ENCODE results near the gene ESRRA. TPM values are rescaled to one million over a fixed set of nuclear protein-coding genes. Genes with fewer than 3 reads are reported as not detected.
"Not testable (repeated sequence)": the region's sequence is repeated elsewhere in the genome, so short reads cannot be mapped to it uniquely, and the experiment has no call there.

The ESRRA gene
- total RNA-seq, 2 donors from 2014 or later: 40.5 to 42.4 TPM

DNA sequence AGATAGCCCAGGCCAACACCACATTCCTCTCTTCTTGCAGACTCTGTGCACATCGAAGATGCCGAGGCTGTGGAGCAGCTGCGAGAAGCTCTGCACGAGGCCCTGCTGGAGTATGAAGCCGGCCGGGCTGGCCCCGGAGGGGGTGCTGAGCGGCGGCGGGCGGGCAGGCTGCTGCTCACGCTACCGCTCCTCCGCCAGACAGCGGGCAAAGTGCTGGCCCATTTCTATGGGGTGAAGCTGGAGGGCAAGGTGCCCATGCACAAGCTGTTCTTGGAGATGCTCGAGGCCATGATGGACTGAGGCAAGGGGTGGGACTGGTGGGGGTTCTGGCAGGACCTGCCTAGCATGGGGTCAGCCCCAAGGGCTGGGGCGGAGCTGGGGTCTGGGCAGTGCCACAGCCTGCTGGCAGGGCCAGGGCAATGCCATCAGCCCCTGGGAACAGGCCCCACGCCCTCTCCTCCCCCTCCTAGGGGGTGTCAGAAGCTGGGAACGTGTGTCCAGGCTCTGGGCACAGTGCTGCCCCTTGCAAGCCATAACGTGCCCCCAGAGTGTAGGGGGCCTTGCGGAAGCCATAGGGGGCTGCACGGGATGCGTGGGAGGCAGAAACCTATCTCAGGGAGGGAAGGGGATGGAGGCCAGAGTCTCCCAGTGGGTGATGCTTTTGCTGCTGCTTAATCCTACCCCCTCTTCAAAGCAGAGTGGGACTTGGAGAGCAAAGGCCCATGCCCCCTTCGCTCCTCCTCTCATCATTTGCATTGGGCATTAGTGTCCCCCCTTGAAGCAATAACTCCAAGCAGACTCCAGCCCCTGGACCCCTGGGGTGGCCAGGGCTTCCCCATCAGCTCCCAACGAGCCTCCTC lies 10.6 kb downstream of the ESRRA start:
- Mint-ChIP-seq H3K4me1 (ENCODE audit: low read depth) (peaks cover 60% of the 10 kb centered on the region), H3K27ac (peak overlapping the region; percentile 98), H3K4me3 (peak overlapping the region; percentile 88 to 92)
- DNase-seq; H3K27me3 Mint-ChIP-seq (ENCODE audit: low read depth); H3K9me3 Mint-ChIP-seq; ATAC-seq (replicated peaks in 1 of 2); H3K36me3 Mint-ChIP-seq (ENCODE audit: insufficient read depth in 2 of 2): not testable (repeated sequence)

DNA sequence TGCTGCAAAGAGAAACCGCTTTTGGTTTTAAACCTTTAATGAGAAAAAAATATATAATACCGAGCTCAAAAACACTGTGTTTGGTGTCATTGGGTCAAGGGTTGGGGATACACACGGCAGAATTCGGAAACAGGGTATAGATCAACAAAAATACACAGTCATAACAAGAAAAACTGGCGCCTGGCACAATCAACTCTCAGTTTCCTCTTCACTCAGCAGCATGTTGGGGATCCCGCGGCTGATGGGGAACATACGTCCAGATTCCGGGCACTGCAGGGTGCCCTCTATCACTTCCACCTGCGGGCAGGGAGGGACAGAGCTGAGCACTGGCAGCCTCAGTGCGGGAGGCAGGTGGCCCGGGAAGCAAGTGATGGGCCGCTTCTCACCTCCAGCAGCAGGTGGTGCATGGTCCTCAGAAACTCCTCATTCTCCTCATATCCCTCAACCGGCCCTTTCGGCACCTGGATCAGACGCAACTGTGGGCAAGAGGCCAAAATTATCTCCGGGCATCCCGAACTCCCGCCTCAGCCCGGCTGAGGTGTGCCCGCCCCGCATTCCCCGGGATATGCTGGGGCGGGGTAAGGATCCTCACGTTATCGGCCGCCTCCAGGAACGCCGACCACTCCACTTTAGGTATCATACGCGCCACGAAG lies 11.5 kb downstream of the ESRRA start:
- peak overlapping the region; percentile 98 for H3K27ac Mint-ChIP-seq

DNA sequence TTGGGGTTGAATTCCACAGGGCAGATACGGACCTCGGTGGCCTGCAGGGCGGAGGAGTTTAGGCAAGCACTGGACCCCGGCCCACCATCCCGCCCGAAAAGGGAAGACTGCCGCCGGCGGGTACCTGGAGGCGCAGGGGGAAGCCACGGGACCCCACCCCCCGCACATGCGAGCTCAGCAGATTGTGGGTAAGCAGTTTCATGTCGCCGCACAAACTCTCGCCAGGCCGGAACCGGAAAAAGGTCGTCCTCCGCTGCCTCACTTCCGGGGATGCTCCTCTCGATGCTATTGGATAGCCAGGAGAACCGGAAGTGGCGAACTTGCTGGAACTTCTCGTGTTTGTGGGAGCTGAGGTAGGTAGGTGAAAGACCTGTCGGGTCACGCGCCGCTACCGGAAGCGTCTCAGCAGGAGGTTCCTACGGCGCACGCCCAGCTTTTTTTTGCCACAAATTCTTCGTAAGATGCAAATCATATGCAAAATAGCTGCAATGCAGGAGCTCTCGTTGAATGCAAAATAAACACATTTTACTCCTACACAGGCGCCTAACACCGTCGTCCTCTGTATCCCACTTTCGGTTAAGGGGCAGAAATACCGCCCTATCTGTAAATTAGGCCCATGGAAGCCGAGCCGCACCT lies 12.1 kb downstream of the ESRRA start, which contains the start of gene TRMT112:
TRMT112 (minus strand) TSS at position 235 of the 636 bp plus-strand sequence; CDS start at position 202, 33 bp downstream.
- H3K4me1 Mint-ChIP-seq (ENCODE audit: low read depth): peaks cover 68% of the 10 kb centered on the region
- H3K4me3 Mint-ChIP-seq: peak within 1 kb of the TSS; percentile 88 to 92
- DNase-seq: peak; percentile 94 to 98
- H3K9me3 Mint-ChIP-seq: no peaks in the 10 kb centered on the region
- peak within 1 kb of the TSS; percentile 98 for H3K27ac Mint-ChIP-seq
- peaks cover 9% of the 10 kb centered on the region in 2 donors for H3K36me3 Mint-ChIP-seq (ENCODE audit: insufficient read depth in 2 of 2)
- no peaks in the 10 kb centered on the region for H3K27me3 Mint-ChIP-seq (ENCODE audit: low read depth)
- ATAC-seq (replicated peaks in 1 of 2): peak; percentile 79 to 84

More for the DNA sequence above, 11.5 kb downstream of the ESRRA start:
- H3K36me3 Mint-ChIP-seq (ENCODE audit: insufficient read depth in 2 of 2): peaks cover 9% of the 10 kb centered on the region in 2 donors
- DNase-seq (peak; percentile 45 to 47), ATAC-seq (replicated peaks in 1 of 2) (peak; percentile 14 to 33)
- no peaks in the 10 kb centered on the region for H3K9me3 Mint-ChIP-seq
- no peaks in the 10 kb centered on the region for H3K27me3 Mint-ChIP-seq (ENCODE audit: low read depth)
- peaks cover 69% of the 10 kb centered on the region for H3K4me1 Mint-ChIP-seq (ENCODE audit: low read depth)
- H3K4me3 Mint-ChIP-seq: peak overlapping the region; percentile 88 to 92

DNA sequence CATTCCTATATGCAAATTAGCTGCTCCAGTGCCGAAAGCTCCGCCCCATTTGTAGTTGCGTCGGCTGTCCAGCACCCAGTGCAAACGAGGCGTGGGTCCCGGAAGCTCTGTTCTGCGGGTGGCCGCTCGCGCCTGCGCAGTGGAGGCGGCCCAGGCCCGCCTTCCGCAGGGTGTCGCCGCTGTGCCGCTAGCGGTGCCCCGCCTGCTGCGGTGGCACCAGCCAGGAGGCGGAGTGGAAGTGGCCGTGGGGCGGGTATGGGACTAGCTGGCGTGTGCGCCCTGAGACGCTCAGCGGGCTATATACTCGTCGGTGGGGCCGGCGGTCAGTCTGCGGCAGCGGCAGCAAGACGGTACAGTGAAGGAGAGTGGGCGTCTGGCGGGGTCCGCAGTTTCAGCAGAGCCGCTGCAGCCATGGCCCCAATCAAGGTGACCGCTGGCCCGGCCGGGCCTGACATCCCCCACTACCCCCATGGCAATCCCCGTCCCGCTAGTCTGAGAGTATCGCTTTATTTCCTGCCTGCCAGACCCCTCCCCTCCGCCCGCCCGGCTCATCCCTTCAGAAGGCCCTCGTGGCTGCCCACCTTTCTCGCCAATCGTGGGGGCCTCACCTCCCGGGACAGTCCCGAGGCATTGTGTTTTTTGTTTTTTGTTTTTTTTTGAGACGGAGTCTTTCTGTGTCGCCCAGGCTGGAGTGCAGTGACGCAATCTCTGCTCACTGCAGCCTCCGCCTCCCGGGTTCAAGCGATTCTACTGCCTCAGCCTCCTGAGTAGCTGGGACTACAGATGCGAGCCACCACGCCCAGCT lies 12.8 kb downstream of the ESRRA start, which contains the start of gene PRDX5:
PRDX5 (plus strand) TSS at position 161 of the 805 bp plus-strand sequence; CDS start at position 256, 95 bp downstream.
- peak within 1 kb of the TSS; percentile 98 for H3K27ac Mint-ChIP-seq
- peak; percentile 96 to 97 for DNase-seq
- peak within 1 kb of the TSS; percentile 88 to 92 for H3K4me3 Mint-ChIP-seq
- ATAC-seq (replicated peaks in 1 of 2): peak; percentile 80 to 81
- H3K4me1 Mint-ChIP-seq (ENCODE audit: low read depth): peaks cover 61% of the 10 kb centered on the region
- H3K27me3 Mint-ChIP-seq (ENCODE audit: low read depth): no peaks in the 10 kb centered on the region
- no peaks in the 10 kb centered on the region for H3K9me3 Mint-ChIP-seq
- H3K36me3 Mint-ChIP-seq (ENCODE audit: insufficient read depth in 2 of 2): peaks cover 9% of the 10 kb centered on the region in 2 donors

DNA sequence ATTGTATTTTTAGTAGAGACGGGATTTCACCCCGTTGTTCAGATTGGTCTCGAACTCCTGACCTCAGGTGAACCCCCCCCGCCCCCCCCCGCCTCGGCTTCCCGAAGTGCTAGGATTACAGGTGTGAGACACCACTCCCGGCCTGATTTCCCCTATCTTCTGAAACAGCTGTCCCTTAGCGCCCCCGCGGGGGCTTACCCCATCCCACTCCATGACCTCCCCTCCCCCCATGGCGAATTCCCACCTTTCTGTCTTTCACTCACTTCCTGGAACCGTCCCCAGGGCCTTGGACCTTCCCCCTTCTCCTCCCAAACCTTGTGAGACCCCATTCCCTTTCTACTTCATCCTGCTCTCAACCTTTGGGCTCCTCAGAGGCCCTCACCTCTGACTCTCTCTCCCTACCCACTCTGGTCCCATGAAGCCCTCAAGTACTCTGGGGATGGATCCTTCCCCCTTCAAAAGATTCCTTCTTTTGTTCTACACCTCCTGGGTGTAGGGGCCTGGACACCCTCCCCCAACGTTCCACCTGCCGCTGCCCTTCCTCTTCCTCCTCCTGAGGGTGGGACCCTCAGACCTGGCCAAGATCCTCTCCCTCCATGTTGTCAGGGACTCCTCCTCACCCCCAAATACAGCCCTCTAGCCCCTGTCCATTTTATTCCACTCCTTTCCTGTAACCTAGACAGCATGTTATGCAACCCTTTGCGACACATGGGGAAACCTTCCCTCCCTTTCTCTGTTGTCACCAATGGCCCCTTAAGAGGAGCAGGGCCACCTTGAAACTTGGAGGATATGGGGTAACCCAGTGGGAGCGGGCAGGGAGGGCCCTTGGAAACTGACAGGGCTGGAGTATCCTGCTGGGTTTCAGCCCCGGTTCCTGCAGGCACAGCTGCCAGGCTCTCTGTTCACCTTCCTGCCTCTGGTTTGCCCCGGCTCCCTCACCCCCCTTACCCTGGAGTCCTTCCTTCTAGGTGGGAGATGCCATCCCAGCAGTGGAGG lies 13.7 kb downstream of the ESRRA start:
- ATAC-seq (replicated peaks in 1 of 2) (no peak), DNase-seq (no peak)
- Mint-ChIP-seq H3K9me3 (no peaks in the 10 kb centered on the region), H3K36me3 (ENCODE audit: insufficient read depth in 2 of 2) (peaks cover 9% of the 10 kb centered on the region in 2 donors), H3K4me3 (peak overlapping the region; percentile 88 to 92), H3K27ac (peak overlapping the region; percentile 98), H3K27me3 (ENCODE audit: low read depth) (no peaks in the 10 kb centered on the region), H3K4me1 (ENCODE audit: low read depth) (peaks cover 59% of the 10 kb centered on the region)

DNA sequence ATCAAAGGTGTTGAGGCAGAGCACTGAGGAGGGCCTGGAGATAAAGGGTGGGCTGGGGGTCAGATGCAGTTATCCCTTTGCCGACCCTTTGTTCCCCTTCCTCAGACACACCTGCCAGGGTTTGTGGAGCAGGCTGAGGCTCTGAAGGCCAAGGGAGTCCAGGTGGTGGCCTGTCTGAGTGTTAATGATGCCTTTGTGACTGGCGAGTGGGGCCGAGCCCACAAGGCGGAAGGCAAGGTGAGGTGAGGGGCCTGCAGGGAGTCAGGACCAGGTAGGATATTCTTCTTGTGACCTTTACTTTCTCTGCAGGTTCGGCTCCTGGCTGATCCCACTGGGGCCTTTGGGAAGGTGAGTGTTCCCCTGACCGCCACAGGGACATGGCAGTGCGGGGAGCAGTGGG lies 15.2 kb downstream of the ESRRA start:
- Mint-ChIP-seq H3K9me3 (no peaks in the 10 kb centered on the region), H3K36me3 (ENCODE audit: insufficient read depth in 2 of 2) (peaks cover 9% of the 10 kb centered on the region in 2 donors), H3K27ac (peak overlapping the region; percentile 78), H3K4me3 (no peak overlapping the region), H3K4me1 (ENCODE audit: low read depth) (peaks cover 50% of the 10 kb centered on the region), H3K27me3 (ENCODE audit: low read depth) (no peaks in the 10 kb centered on the region)
- DNase-seq (no peak), ATAC-seq (replicated peaks in 1 of 2) (no peak)

DNA sequence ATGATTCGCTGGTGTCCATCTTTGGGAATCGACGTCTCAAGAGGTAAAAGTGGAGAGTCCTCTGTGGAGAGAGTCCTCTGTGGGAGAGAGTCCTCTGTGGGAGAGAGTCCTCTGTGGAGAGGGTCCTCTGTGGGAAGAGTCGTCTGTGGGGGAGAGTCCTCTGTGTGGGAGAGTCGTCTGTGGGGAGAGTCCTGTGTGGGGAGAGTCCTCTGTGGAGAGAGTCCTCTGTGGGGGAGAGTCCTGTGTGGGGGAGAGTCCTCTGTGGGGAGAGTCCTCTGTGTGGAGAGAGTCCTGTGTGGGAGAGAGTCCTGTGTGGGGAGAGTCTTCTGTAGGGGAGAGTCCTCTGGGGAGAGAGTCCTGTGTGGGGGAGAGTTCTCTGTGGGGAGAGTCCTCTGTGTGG lies 15.7 kb downstream of the ESRRA start:
- H3K36me3 Mint-ChIP-seq (ENCODE audit: insufficient read depth in 2 of 2): peaks cover 9% of the 10 kb centered on the region in 2 donors
- ATAC-seq (replicated peaks in 1 of 2): no peak
- DNase-seq: no peak
- H3K27me3 Mint-ChIP-seq (ENCODE audit: low read depth): no peaks in the 10 kb centered on the region
- H3K4me1 Mint-ChIP-seq (ENCODE audit: low read depth): peaks cover 50% of the 10 kb centered on the region
- H3K4me3 Mint-ChIP-seq: peak overlapping the region in 1 of 2 donors; percentile 5
- H3K27ac Mint-ChIP-seq: no peak overlapping the region
- no peaks in the 10 kb centered on the region for H3K9me3 Mint-ChIP-seq

DNA sequence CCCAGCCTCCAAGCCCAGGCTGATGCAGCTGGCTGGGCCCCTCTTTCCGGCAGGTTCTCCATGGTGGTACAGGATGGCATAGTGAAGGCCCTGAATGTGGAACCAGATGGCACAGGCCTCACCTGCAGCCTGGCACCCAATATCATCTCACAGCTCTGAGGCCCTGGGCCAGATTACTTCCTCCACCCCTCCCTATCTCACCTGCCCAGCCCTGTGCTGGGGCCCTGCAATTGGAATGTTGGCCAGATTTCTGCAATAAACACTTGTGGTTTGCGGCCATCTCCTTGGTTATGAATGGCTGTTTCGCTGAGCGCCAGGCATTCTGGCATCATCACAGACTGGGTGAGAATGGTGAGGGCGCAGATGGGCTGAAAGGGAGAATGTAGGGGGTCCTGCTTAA lies 16.2 kb downstream of the ESRRA start:
- H3K9me3 Mint-ChIP-seq: no peaks in the 10 kb centered on the region
- H3K27me3 Mint-ChIP-seq (ENCODE audit: low read depth): no peaks in the 10 kb centered on the region

DNA sequence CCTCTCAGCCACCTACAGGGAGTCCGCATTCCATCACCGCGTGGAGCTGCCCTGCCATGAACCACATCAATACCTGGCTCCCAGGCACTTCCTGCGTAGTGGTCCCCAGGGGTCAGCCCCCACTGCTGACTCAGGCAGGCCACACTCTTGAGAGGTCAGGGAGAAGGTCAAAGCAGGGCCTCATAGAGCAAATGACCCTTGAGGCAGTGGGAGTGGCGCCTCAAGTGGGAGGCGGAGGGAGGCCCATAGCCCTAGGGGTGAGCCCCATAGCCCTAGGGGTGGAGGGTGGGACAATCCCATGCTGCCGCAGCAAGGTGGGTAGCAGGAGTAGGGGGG lies 17.6 kb downstream of the ESRRA start:
- peaks cover 7 to 9% of the 10 kb centered on the region in 2 donors for H3K36me3 Mint-ChIP-seq (ENCODE audit: insufficient read depth in 2 of 2)

More for the DNA sequence above, 16.2 kb downstream of the ESRRA start:
- ATAC-seq (replicated peaks in 1 of 2) (no peak), DNase-seq (no peak)
- no peak overlapping the region for H3K4me3 Mint-ChIP-seq
- peaks cover 9% of the 10 kb centered on the region in 2 donors for H3K36me3 Mint-ChIP-seq (ENCODE audit: insufficient read depth in 2 of 2)
- no peak overlapping the region for H3K27ac Mint-ChIP-seq
- peaks cover 45% of the 10 kb centered on the region for H3K4me1 Mint-ChIP-seq (ENCODE audit: low read depth)

DNA sequence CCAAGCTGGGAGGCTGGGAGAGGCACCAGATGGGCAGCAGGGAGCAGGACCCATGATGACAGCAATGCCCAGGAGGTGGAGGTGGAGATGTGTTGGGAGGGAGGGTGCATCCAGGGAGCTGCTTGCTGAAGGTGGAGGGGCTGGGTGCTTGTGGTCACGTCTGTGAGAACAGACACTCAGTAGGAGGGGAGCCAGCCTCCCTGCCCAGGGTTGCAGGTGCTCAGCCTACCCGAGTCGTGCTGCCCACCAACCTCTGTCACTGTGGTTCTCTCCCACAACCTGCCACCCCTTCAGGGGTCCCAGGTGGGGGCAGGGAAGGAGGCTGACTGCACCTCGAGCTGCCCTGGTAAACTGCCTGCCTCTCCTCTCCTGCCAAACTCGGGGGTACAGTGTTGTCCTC lies 18.0 kb downstream of the ESRRA start:
- Mint-ChIP-seq H3K27ac (no peak overlapping the region), H3K9me3 (no peaks in the 10 kb centered on the region), H3K4me1 (ENCODE audit: low read depth) (peaks cover 31% of the 10 kb centered on the region), H3K4me3 (no peak overlapping the region), H3K36me3 (ENCODE audit: insufficient read depth in 2 of 2) (peaks cover 6 to 7% of the 10 kb centered on the region in 2 donors), H3K27me3 (ENCODE audit: low read depth) (no peaks in the 10 kb centered on the region)
- ATAC-seq (replicated peaks in 1 of 2) (no peak), DNase-seq (no peak)

More for the DNA sequence above, 17.6 kb downstream of the ESRRA start:
- H3K9me3 Mint-ChIP-seq: no peaks in the 10 kb centered on the region
- ATAC-seq (replicated peaks in 1 of 2) (no peak), DNase-seq (no peak)
- no peak overlapping the region for H3K4me3 Mint-ChIP-seq
- no peak overlapping the region for H3K27ac Mint-ChIP-seq
- no peaks in the 10 kb centered on the region for H3K27me3 Mint-ChIP-seq (ENCODE audit: low read depth)
- H3K4me1 Mint-ChIP-seq (ENCODE audit: low read depth): peaks cover 35% of the 10 kb centered on the region

DNA sequence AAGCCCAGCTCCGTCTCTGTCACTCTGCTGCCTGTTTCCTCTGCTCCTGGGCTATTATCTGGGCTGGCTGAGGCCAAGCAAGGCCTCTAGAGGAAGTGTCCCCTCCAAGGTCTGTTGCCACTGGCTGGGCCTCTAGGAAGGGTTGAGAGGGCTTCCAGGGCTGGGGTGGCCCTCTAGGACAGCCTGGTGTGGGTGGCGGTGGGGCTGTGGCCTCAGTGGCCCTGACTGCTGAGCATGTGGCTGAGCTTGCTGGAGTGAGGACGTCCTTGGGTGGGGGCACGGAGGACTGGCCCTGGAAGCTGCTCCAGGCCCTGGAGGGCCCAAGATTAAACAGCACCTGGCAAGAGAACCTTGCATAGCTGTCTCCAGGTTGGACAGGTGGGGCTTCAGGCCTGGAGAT lies 18.7 kb downstream of the ESRRA start:
- H3K4me1 Mint-ChIP-seq (ENCODE audit: low read depth): peaks cover 29% of the 10 kb centered on the region
- H3K9me3 Mint-ChIP-seq; H3K36me3 Mint-ChIP-seq (ENCODE audit: insufficient read depth in 2 of 2); ATAC-seq (replicated peaks in 1 of 2); H3K4me3 Mint-ChIP-seq; H3K27ac Mint-ChIP-seq; DNase-seq; H3K27me3 Mint-ChIP-seq (ENCODE audit: low read depth): not testable (repeated sequence)

Measured in activated T-cell treated with anti-CD3 and anti-CD28 coated beads, Interleukin-2, amount 50 U/mL, for 72 hours (primary cell).